Cardiac fibroblast (primary cell): ENCODE results near the gene TNPO3.
A peak's percentile ranks its signal among the peaks of the same experiment; 100 is the strongest.

Source experiments
- DNase-seq, 2 donors: peaks; one replicate each; pipeline versions ENCODE4 v3.0.0 to v3.0.0-alpha.2; 2010; ENCODE audit warnings: low read depth in 2 of 2
- H3K4me3 ChIP-seq, 2 donors: replicated peaks in 1 of 2; 1 replicate in 1 of 2; 2 replicates in 1 of 2; pipeline ENCODE4 v1.5.1; 2011; ENCODE audit warnings: low read depth in 2 of 2, low read length in 2 of 2, mild to moderate bottlenecking in 2 of 2, moderate library complexity in 1 of 2
- CTCF ChIP-seq: IDR thresholded peaks from one replicate; pipeline ENCODE4 v1.5.1; 2011; ENCODE audit warnings: low read depth, mild to moderate bottlenecking, low read length, inconsistent platforms

Gene TNPO3

GRCh38 chr7:128951296-128951695 lies 103.6 kb downstream of the TNPO3 start:
- no peak overlapping the region for H3K4me3 ChIP-seq
- DNase-seq = no peak
- no peak for TF ChIP-seq CTCF

- peak in 1 of 2 donors; percentile 60 for DNase-seq
- H3K4me3 ChIP-seq = no peak overlapping the region
- no peak for TF ChIP-seq CTCF
Measured at GRCh38 chr7:128948976-128949760, 105.7 kb downstream of the TNPO3 start.

GRCh38 chr7:128948312-128948973 lies 106.5 kb downstream of the TNPO3 start:
- H3K4me3 ChIP-seq = no peak overlapping the region
- peak; percentile 5 to 16 for DNase-seq
- TF ChIP-seq CTCF = no peak

GRCh38 chr7:128947854-128948253 lies 107.1 kb downstream of the TNPO3 start:
- peak in 1 of 2 donors; percentile 7 for DNase-seq
- no peak for TF ChIP-seq CTCF
- no peak overlapping the region for H3K4me3 ChIP-seq

- H3K4me3 ChIP-seq = no peak overlapping the region
Measured at GRCh38 chr7:128946936-128947830, 107.7 kb downstream of the TNPO3 start.

More at GRCh38 chr7:128946936-128947830, 107.7 kb downstream of the TNPO3 start:
- no peak for DNase-seq
- TF ChIP-seq CTCF = peak; percentile 25
